K562 (cell line): ENCODE measurements around the gene NPDC1. TPM values are rescaled to one million over a fixed set of nuclear protein-coding genes. Genes with fewer than 3 reads are reported as not detected.

ENCODE experiments used
- ATF7 ChIP-seq: fragments of 450-650 bp; IDR thresholded peaks from 2 replicates; pipeline ENCODE4 v1.7.1; 2014; ENCODE audit warnings: mild to moderate bottlenecking, moderate library complexity
- PHB2 ChIP-seq: fragments of 450-650 bp; IDR thresholded peaks from 2 replicates; pipeline ENCODE4 v1.6.1; 2017; ENCODE audit warnings: low read depth
- ZNF778 ChIP-seq: fragments of 450-650 bp; formaldehyde crosslinking; IDR thresholded peaks from 2 replicates; pipeline ENCODE4 v1.4.0; 2020; ENCODE audit warnings: mild to moderate bottlenecking, moderate library complexity
- ZSCAN29 ChIP-seq: fragments of 450-650 bp; IDR thresholded peaks from 2 replicates; pipeline ENCODE4 v1.6.1; 2017
- polyA plus RNA-seq, 8 experiments: library from polyadenylated mRNA; depleted of rRNA in 4 of 8; stranded (reverse) in 5 of 8; unstranded in 3 of 8; fragments of >200 nt; fragmentation: Nextera tagmentation in 2 of 8; fragmentation: Illumina TruSeq in 1 of 8; extraction: Ambion mirVana in 2 of 8; extraction: Trizol in 1 of 8; gene quantifications; 2 replicates each; pipeline versions ENCODE4 v1.2.1 to v1.2.3, GENCODE V29; 2011 to 2014; ENCODE audit warnings: inconsistent platforms in 1 of 8, missing spikeins in 1 of 8
- total RNA-seq, 7 experiments: library from RNA; depleted of rRNA in 6 of 7; stranded (reverse); fragments of >200 nt in 6 of 7; fragmentation: Illumina TruSeq in 2 of 7; extraction: Trizol in 2 of 7; gene quantifications; 2 replicates each; pipeline versions ENCODE4 v1.2.1 to v1.2.3, GENCODE V29; 2011 to 2021; ENCODE audit warnings: low replicate concordance in 1 of 7
- TF ChIP-seq, protein P1 (sequence below), 2 experiments: fragments of 150-350 bp in 1 of 2; IDR thresholded peaks; 2 replicates each; pipeline ENCODE4 v1.6.1; 2012 to 2016; ENCODE audit warnings: low read depth in 2 of 2, low read length in 2 of 2, mild to moderate bottlenecking in 1 of 2, moderate library complexity in 1 of 2
- TF ChIP-seq, protein P2 (sequence below): fragments of 450-650 bp; IDR thresholded peaks from 2 replicates; pipeline ENCODE4 v1.6.1; 2017; ENCODE audit warnings: antibody characterized with exemption
- TF ChIP-seq, protein P3 (sequence below): fragments of 250-450 bp; sonication (Bioruptor Pico); IDR thresholded peaks from 2 replicates; pipeline ENCODE4 v1.9.0; 2021; ENCODE audit warnings: mild to moderate bottlenecking

NPDC1 gene
- total and polyA plus RNA-seq, 9 of the 15 experiments (the other 6 are each of a cell fraction or from before 2014, with no cell fraction given), result 0.06 to 2.1 (median 0.53) TPM; not detected in 3

DNA sequence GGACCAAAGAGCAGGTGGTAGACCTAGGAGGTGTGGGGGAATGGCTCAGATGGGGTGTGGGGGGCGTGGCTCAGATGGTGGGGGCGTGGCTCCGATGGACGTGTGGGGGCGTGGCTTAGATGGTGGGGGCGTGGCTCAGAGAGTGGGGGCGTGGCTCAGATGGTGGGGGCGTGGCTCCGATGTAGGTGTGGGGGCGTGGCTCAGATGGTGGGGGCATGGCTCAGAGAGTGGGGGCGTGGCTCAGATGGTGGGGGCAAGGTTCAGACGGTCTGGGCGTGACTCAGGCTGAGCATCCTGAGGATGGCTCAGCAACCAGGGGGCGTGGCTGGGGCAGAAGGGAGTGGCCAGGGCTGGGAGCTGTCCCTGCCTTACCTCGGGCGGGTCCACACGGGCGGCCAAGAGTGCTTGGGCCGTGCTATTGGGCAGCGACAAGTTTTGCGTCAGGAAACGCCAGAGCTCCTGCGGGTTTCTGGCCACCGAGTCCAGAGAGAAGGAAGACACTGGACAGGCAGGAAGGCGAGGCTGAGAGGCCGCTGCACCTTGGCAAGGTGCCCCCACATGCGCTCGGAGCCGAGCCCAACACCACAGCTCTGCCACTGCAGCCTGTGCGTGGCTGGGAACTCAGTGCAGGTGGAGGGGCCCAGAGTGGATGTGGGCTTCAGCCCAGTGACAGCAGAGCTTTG is 23.9 kb downstream of the NPDC1 start (continued):
- TF ChIP-seq, protein P1, sequence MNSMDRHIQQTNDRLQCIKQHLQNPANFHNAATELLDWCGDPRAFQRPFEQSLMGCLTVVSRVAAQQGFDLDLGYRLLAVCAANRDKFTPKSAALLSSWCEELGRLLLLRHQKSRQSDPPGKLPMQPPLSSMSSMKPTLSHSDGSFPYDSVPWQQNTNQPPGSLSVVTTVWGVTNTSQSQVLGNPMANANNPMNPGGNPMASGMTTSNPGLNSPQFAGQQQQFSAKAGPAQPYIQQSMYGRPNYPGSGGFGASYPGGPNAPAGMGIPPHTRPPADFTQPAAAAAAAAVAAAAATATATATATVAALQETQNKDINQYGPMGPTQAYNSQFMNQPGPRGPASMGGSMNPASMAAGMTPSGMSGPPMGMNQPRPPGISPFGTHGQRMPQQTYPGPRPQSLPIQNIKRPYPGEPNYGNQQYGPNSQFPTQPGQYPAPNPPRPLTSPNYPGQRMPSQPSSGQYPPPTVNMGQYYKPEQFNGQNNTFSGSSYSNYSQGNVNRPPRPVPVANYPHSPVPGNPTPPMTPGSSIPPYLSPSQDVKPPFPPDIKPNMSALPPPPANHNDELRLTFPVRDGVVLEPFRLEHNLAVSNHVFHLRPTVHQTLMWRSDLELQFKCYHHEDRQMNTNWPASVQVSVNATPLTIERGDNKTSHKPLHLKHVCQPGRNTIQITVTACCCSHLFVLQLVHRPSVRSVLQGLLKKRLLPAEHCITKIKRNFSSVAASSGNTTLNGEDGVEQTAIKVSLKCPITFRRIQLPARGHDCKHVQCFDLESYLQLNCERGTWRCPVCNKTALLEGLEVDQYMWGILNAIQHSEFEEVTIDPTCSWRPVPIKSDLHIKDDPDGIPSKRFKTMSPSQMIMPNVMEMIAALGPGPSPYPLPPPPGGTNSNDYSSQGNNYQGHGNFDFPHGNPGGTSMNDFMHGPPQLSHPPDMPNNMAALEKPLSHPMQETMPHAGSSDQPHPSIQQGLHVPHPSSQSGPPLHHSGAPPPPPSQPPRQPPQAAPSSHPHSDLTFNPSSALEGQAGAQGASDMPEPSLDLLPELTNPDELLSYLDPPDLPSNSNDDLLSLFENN (IDR thresholded peaks at IDR 0.05; ENCODE audit: low read depth in 2 of 2, low read length in 2 of 2), result no peak
- TF ChIP-seq PHB2 (no peak), ATF7 (peak; percentile 21; the same call in 1 of the 2 replicates), ZNF778 (CRISPR knock-in tag) (no peak), ZSCAN29 (0 out of 2 replicates have a peak, but pooled peaks have one; percentile 62)
- TF ChIP-seq, protein P2, sequence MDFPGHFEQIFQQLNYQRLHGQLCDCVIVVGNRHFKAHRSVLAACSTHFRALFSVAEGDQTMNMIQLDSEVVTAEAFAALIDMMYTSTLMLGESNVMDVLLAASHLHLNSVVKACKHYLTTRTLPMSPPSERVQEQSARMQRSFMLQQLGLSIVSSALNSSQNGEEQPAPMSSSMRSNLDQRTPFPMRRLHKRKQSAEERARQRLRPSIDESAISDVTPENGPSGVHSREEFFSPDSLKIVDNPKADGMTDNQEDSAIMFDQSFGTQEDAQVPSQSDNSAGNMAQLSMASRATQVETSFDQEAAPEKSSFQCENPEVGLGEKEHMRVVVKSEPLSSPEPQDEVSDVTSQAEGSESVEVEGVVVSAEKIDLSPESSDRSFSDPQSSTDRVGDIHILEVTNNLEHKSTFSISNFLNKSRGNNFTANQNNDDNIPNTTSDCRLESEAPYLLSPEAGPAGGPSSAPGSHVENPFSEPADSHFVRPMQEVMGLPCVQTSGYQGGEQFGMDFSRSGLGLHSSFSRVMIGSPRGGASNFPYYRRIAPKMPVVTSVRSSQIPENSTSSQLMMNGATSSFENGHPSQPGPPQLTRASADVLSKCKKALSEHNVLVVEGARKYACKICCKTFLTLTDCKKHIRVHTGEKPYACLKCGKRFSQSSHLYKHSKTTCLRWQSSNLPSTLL, result no peak
- TF ChIP-seq, protein P3, sequence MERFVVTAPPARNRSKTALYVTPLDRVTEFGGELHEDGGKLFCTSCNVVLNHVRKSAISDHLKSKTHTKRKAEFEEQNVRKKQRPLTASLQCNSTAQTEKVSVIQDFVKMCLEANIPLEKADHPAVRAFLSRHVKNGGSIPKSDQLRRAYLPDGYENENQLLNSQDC (CRISPR knock-in tag), result no peak
- TF ChIP-seq, all 486 proteins: peak for 30
